DMS114 treated with DMSO at 0.1 percent for 48 hours (cell line): Measurements from ENCODE around the gene FAM3C.

Experiments used
- DNase-seq: peaks from one replicate; lab custom pipeline; 2025; ENCODE audit not compliant: unreplicated experiment; lab: John Stamatoyannopoulos, UW

Gene FAM3C

DNA sequence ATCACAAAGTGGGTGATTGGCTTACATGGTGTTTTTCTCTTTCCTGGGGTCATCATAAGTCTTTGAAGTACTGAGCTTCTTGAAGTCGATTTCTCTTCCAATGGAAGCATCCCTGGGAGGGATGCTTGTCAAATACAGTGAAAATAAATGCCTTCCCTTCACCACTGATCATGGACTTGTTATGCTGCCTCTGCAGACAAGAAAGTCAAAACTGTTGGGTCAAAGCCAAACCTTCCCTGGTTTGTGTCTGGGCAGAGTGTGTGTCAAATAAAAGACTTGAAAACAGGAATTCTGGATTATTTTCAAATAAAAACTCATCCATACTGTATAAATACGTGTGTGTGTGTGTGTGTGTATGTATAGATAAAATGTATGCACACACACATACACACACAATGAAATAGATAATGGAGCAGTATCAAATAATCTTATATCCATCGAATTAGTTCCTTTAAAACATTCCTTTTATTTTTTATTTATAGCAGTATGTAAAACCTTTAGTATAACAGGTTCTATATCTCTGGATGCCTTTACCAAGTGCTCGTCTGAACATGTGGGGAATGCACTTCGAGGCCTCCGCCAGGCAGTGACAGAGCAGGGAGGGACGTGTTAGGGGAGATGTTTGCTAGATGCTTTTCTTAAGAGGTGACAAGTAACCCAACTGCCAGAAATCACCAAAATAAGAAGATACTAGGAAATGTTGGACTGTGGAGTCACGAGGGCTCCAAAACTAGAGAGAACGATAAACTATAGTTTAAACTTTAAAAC lies 94.5 kb downstream of the FAM3C start:
- DNase-seq: no peak

DNA sequence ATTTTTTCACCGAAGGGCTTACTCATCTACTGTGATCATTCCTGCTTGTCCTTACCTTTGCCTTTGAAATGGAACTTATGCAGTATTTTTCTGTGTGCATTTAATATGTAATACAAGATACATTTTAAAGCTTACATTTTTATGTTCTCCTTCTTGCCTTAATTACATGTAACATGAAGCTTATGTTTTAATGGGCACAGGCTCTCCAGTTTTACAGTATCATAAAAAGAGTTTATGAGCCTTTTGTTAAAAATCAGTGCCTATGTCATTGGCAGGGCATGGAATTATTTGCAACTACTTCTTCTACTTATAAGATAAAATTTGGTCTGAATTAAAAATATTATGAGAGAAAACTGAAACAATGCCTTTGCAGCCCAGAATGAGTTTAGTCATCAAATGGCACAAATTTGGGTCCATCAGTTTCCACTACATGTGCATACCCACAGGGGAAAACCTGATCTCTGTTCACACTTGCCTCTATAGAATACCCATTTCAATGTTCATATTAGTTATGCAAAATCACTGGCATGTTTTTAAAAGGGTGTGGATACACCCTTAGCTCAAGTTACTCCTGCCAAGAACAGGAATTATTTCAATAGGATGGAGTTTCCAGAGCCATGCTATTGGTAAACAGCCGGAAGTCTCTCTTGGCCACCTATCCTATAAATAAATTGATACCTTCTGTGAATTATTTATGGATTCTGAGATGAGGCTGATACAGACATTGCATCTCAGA lies 95.3 kb downstream of the FAM3C start:
- no peak for DNase-seq
